Measurements from ENCODE around the gene ZNF697. TPM values are rescaled to one million over a fixed set of nuclear protein-coding genes. Genes with fewer than 3 reads are reported as not detected.

The ZNF697 gene
- total and polyA plus RNA-seq, 9 of the 15 experiments (the other 6 are each of a cell fraction or from before 2014, with no cell fraction given): 2.1 to 13.6 (median 8.3) TPM

- no peak for TF ChIP-seq SFPQ (IDR thresholded peaks at IDR 0.05; ENCODE audit: low read depth, low read length)
- TF ChIP-seq KLF13 (tag; IDR thresholded peaks at IDR 0.05; ENCODE audit: borderline replicate concordance, low read depth): no peak
- no peak for TF ChIP-seq ZNF398 (CRISPR knock-in tag; IDR thresholded peaks at IDR 0.05)
- peak in 1 of 3 experiments; percentile 94; a peak in 2 of 6 replicates for TF ChIP-seq ZBTB11 (CRISPR knock-in tag; IDR thresholded peaks at IDR 0.05)
- no peak for TF ChIP-seq SMARCE1 (IDR thresholded peaks at IDR 0.05)
- TF ChIP-seq NUFIP1 (IDR thresholded peaks at IDR 0.05; ENCODE audit: partially characterized antibody): no peak
- peak; percentile 28 for TF ChIP-seq RBM22 (IDR thresholded peaks at IDR 0.05; ENCODE audit: low read depth, low read length, poor library complexity, severe bottlenecking)
- TF ChIP-seq CCAR2 (IDR thresholded peaks at IDR 0.05; ENCODE audit: low read depth, low read length): no peak
These were observed at the start of gene ZNF697 (continued) for GRCh38 chr1:119647734-119648619.
